ENCODE results near the gene NEU2. TPM values are rescaled to one million over a fixed set of nuclear protein-coding genes. Genes with fewer than 3 reads are reported as not detected.

Gene NEU2
- total and polyA plus RNA-seq, 9 of the 15 experiments (the other 6 are each of a cell fraction or from before 2014, with no cell fraction given), result not detected

GRCh38 chr2:233059547-233059796, 27.0 kb downstream of the NEU2 start:
- Histone ChIP-seq H3K79me2 (ENCODE audit: control insufficient read depth, insufficient read depth, low read length) (no peaks in the 10 kb centered on the region; the same call in 2 of the 3 replicates), H2AFZ (ENCODE audit: low read depth, low read length) (peak overlapping the region; percentile 90), H3K4me2 (ENCODE audit: insufficient read depth, low read length) (no peak overlapping the region), H3K4me1 (replicated peaks in 1 of 2; ENCODE audit: control insufficient read depth in 2 of 2, insufficient read depth in 2 of 2, low read length in 2 of 2) (peaks cover 13 to 48% of the 10 kb centered on the region in 2 experiments; a peak in 4 of 5 replicates), H3K36me3 (ENCODE audit: control insufficient read depth, insufficient read depth, low read length) (no peaks in the 10 kb centered on the region), H3K4me3 (no peak overlapping the region), H3K9me3 (replicated peaks; ENCODE audit: control insufficient read depth, insufficient read depth, low read depth, low read length) (no peaks in the 10 kb centered on the region), H4K20me1 (replicated peaks; ENCODE audit: control insufficient read depth, insufficient read depth, low read length) (no peaks in the 10 kb centered on the region), H3K27me3 (ENCODE audit: control insufficient read depth in 2 of 2, insufficient read depth in 2 of 2, low read length in 2 of 2) (no peaks in the 10 kb centered on the region), H3K27ac (ENCODE audit: extremely low read depth, low read depth, low read length) (no peak overlapping the region), H3K9me1 (ENCODE audit: control insufficient read depth, insufficient read depth, low read length) (no peaks in the 10 kb centered on the region), H3K9ac (ENCODE audit: insufficient read depth in 1 of 2, low read depth in 2 of 2, low read length in 2 of 2) (no peak overlapping the region)
- ChIA-PET CTCF (ENCODE audit: low intra/inter-chr PET ratio) (no interaction called here), POLR2A (interaction anchor here (0.6 to 0.8 kb wide), 2 partner anchors 8 to 46 kb away, joined by 3 to 4 read pairs; no protein-coding TSS in a partner anchor)
- DNase-seq (ENCODE audit: extremely low read depth in 1 of 4, low spot score in 3 of 4), result peak in 1 of 4 experiments; percentile 21
- FAIRE-seq, result no peak
- BruUV-seq (replicated peaks), result no TSS peak
- in situ Hi-C loops (cut with MboI), result no loop called here
- TF ChIP-seq PRMT5 (CRISPR knock-in tag; IDR thresholded peaks at IDR 0.05), result no peak
- TF ChIP-seq NBN (IDR thresholded peaks at IDR 0.05; ENCODE audit: low read depth), result no peak
- no peak for TF ChIP-seq POLR2B (IDR thresholded peaks at IDR 0.05; ENCODE audit: low read depth, partially characterized antibody)
- TF ChIP-seq ZNF764 (CRISPR knock-in tag; IDR thresholded peaks at IDR 0.05; ENCODE audit: low read depth), result no peak
- no peak for TF ChIP-seq GTF3C2 (IDR thresholded peaks at IDR 0.05; ENCODE audit: borderline replicate concordance, extremely low read depth, insufficient read length)
- TF ChIP-seq TSC22D4 (tag; IDR thresholded peaks at IDR 0.05), result no peak
- no peak for TF ChIP-seq NR2F6 (CRISPR knock-in tag; IDR thresholded peaks at IDR 0.05)
- TF ChIP-seq ZNF561 (CRISPR knock-in tag; conservative IDR thresholded peaks at IDR 0.05), result no peak
- TF ChIP-seq TCF7 (IDR thresholded peaks at IDR 0.05; ENCODE audit: borderline replicate concordance), result no peak
- TF ChIP-seq MYC (IDR thresholded peaks at IDR 0.05; ENCODE audit: low read depth, low read length), result no peak
- no peak for TF ChIP-seq MYC (CRISPR knock-in tag; IDR thresholded peaks at IDR 0.05; ENCODE audit: borderline replicate concordance, low read depth)
- TF ChIP-seq ARID1B (IDR thresholded peaks at IDR 0.05), result no peak
- TF ChIP-seq TEAD4 (IDR thresholded peaks at IDR 0.05; ENCODE audit: low read length), result no peak
- TF ChIP-seq TEAD4 (CRISPR knock-in tag; IDR thresholded peaks at IDR 0.05; ENCODE audit: borderline replicate concordance), result no peak
- TF ChIP-seq ZNF668 (CRISPR knock-in tag; IDR thresholded peaks at IDR 0.05), result no peak
- no peak for TF ChIP-seq PCBP1 (IDR thresholded peaks at IDR 0.05; ENCODE audit: low read depth, low read length, poor library complexity, severe bottlenecking)
- TF ChIP-seq DDX20 (tag; IDR thresholded peaks at IDR 0.05; ENCODE audit: low read depth), result no peak
- no peak for TF ChIP-seq HMGN3 (IDR thresholded peaks at IDR 0.05; ENCODE audit: borderline replicate concordance, extremely low read depth, insufficient read length, low read depth, low read length)
- TF ChIP-seq CREB3L1 (IDR thresholded peaks at IDR 0.05; ENCODE audit: borderline replicate concordance, low read depth), result no peak
- intact Hi-C loops (cut with micrococcal nuclease), result no loop called here
- no peak for ATAC-seq
- 68% methylated on average over 4 of the region's 7 CpGs for WGBS (ENCODE audit: insufficient coverage, low coverage, missing lambda C conversion rate)
